SH-SY5Y (cell line): ENCODE measurements around the gene DIPK1B.

Experiments used
- GATA2 ChIP-seq: IDR thresholded peaks from 2 replicates; pipeline ENCODE4 v1.6.1; 2011; ENCODE audit warnings: mild to moderate bottlenecking, low read depth, low read length
- GATA3 ChIP-seq: IDR thresholded peaks from 2 replicates; pipeline ENCODE4 v1.6.1; 2011; ENCODE audit warnings: low read depth, mild to moderate bottlenecking, low read length, moderate library complexity

DIPK1B gene

DNA sequence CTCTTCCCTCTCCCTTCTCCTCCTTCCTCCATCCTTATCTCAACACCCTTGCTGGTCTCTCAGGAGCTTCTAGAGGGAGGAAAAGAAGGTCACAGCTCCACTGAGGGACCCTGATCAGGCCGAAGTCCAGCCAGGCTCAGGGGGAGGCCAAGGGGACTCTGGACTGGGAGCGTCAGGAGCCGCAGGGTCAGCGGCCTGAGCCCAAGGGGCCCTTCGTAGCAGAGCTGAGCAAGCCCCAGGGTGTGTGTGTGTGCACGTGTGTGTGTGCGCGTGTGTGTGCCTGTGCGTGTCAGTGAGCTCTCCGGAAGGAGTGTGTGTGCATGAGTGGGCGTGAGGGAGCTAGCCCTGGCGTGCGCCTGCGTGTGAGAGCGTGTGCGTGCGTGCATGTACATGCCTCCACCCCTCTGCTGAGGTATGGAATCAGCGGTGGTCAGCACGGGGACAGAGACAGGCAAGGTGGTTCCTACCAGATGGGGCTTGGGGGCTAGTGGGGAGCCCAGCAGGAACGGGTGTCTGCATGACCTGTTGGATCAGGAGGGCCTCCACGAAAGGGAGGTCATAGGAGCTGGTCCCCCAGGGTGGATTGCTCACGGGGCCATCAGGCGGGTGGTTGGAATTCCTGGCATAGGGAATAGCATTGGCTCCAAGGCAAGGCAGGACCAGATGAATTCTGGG lies 15.1 kb upstream of the DIPK1B start:
- TF ChIP-seq GATA3: no peak
- TF ChIP-seq GATA2: no peak

DNA sequence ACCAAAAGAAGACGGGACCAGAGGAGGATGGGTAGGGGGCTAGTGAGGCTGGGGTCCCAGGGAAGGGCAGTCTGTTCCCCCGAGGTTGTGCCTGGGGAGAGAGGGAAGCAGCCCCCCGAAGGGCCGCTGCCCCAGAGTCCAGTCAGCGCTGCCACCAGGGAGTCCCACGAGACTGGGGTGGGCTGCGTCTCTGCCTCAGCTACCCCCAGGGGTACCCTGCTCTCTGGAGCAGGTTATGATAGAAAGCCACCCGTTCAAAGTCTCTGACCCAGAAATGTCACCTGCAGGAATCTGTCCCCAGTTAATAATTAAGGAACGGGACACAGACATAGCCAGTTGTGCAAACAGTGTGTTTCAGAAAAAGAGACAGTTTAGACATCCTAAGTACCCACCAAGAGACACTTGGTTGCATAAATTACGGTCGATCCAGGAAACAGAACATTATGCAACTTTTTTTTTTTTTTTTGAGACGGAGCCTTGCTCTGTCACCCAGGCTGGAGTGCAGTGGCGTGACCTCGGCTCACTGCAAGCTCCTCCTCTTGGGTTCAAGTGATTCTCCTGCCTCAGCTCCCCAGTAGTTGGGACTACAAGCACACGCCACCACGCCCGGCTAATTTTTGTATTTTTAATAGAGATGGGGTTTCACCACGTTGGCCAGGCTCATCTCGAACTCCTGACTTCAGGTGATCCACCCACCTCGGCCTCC lies 14.4 kb upstream of the DIPK1B start:
- no peak for TF ChIP-seq GATA2
- no peak for TF ChIP-seq GATA3

- TF ChIP-seq GATA3 (no peak), GATA2 (no peak)
Observed at GRCh38 chr9:136698635-136699246, 13.6 kb upstream of the DIPK1B start.

DNA sequence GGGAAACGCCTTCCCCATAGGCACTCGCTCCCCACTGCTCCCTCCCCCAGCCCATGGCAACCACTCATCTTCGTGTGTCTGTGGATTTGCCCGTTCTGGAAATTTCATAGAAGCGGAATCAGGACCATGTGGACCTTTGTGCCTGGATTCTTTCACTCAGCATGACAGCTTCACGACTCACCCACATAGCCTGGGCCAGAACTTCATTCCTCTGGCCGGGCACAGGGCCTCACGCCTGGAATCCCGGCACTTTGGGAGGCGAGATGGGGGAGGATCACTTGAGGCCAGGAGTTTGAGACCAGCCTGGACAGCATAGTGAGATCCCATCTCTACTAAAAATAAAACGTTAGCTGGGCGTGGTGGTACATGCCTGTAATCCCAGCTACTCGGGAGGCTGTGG lies 12.1 kb upstream of the DIPK1B start:
- TF ChIP-seq GATA3 (no peak), GATA2 (no peak)

- TF ChIP-seq GATA3 (no peak), GATA2 (no peak)
Observed at GRCh38 chr9:136700959-136701667, 11.3 kb upstream of the DIPK1B start.

DNA sequence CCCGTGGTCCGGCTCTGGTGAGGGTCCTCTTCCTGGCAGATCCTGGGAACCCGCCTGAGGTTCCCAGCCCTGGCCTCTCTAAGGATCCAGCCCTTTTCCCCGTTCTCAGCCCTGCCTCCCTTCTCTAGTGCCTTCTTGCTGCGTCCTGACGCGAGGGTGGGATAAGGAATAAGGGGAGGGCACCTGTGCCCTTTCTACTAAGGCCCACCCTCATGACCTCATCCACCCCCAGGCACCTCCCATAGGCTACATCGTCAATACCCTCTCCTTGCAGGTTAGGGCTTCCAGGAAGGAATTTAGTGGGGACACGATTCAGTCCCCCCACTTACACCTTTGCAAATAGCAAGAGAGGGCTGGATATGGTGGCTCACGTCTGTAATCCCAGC lies 10.7 kb upstream of the DIPK1B start:
- no peak for TF ChIP-seq GATA3
- no peak for TF ChIP-seq GATA2

- no peak for TF ChIP-seq GATA2
- TF ChIP-seq GATA3: no peak
Observed at GRCh38 chr9:136703276-136703860, 9.0 kb upstream of the DIPK1B start.

DNA sequence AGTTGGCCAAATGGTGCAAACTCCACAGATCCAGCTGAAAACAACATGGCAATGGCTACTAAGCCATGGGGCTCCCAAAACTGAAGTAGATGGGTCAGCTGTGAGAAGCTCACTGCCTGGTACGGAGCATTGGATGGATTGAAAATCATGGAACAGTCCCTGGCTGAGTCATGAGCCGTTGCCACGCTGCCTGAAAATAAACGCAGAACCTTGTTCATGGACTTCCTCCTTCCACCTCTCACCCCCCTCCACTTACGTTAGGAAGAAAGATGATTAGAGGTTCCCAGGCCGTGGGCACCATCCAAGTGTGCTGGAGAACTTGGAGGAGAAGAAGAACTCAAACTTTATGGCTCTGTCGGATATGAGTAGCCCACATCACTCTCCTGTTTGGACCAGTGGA lies 6.8 kb upstream of the DIPK1B start:
- no peak for TF ChIP-seq GATA3
- no peak for TF ChIP-seq GATA2

DNA sequence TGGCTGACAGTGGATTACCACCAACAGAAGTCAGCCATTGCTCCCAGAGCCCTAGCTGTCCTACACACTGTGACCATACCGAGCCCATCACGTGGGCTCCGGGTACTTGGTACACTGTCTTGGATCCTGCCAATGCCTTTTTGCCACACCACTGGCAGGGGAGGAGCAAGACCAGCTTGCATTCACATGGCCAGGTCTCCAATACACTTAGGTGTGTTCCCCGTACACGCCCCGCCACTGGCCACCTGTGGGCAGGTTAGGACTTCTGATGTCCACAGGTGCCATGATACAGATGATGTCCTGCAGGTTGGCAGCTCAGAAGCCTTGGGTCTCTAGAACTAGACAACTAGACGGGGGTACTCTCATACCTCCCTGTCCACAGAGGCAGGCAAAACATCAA lies 5.4 kb upstream of the DIPK1B start:
- TF ChIP-seq GATA2 (no peak), GATA3 (no peak)

- TF ChIP-seq GATA2: no peak
- TF ChIP-seq GATA3: no peak
Observed at GRCh38 chr9:136707849-136708517, 4.4 kb upstream of the DIPK1B start.

DNA sequence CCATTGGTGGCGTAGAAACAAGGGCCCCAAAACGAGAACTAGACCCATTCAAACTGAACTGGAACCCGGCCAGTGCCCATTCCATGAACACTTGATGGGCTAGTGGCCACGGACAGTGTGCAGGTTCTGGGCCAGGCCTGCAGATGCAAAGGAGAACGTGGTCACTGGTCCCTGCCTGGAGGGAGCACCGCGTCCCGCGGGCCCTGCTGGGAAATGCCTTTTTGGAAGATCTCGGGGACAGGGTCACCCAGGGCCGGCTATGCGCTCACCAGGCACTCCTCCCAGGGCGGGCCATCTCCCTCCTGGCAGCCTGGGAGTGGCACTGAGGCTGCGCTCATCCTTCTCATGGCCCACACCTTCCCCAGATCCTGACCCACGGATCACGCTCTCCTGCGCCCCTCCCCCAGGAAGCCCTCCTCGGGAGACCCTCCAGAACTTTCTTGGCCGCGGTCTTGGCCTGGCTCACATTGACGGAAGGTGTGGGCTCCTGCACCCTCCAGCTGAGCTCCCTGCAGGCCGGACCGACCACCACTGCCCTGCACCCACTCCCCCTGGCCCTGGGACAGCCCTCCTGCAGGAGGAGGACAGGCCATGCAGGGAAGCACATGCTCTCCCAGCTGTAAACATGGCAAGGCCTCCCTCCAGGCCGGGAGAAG lies 2.8 kb upstream of the DIPK1B start:
- TF ChIP-seq GATA2 (no peak), GATA3 (no peak)

GRCh38 chr9:136710543-136710942 lies 1.8 kb upstream of the DIPK1B start:
- no peak for TF ChIP-seq GATA2
- no peak for TF ChIP-seq GATA3
